ENCODE data around the gene ARHGEF12.

- TF ChIP-seq CTCF (IDR thresholded peaks at IDR 0.05) (no peak), ZFX (IDR thresholded peaks at IDR 0.05; ENCODE audit: borderline replicate concordance) (no peak)
Observed at GRCh38 chr11:120404495-120404894, 68.3 kb downstream of the ARHGEF12 start.

All from 22Rv1 (cell line).